Measurements from ENCODE around the gene RALGDS.

DNA sequence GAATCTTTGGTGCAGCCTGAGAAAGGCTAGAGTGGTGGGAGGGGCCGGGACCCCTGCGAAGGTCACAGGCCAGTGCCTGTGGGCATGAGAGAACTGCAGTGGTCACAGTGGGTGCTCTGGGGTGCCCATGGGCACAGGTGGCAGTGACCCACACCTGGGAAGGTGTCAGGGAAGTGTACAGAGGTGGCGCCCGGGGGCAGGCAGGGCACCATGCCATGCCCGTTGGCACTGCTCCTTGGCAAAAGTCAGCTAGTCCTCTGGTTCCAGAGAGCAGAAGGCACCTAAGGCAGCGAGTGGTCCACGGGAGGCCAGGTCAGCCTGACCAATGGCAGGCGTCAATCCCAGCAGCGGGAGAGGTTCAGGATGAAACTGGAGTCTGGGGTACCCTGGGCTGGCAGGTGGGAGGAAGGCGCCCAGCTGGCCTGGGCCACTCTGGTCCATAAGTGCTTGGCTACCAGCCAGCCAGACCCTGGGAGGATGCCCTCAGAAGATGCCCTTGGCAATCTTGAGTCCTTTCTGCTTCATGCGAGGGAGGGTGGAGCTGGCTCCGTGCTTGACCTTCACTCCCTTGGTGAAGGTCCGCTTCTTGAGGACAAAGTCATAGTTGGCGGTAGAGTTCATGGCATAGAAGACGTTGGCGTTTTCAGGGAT lies 22.8 kb downstream of the RALGDS start:
- TF ChIP-seq, protein P1, sequence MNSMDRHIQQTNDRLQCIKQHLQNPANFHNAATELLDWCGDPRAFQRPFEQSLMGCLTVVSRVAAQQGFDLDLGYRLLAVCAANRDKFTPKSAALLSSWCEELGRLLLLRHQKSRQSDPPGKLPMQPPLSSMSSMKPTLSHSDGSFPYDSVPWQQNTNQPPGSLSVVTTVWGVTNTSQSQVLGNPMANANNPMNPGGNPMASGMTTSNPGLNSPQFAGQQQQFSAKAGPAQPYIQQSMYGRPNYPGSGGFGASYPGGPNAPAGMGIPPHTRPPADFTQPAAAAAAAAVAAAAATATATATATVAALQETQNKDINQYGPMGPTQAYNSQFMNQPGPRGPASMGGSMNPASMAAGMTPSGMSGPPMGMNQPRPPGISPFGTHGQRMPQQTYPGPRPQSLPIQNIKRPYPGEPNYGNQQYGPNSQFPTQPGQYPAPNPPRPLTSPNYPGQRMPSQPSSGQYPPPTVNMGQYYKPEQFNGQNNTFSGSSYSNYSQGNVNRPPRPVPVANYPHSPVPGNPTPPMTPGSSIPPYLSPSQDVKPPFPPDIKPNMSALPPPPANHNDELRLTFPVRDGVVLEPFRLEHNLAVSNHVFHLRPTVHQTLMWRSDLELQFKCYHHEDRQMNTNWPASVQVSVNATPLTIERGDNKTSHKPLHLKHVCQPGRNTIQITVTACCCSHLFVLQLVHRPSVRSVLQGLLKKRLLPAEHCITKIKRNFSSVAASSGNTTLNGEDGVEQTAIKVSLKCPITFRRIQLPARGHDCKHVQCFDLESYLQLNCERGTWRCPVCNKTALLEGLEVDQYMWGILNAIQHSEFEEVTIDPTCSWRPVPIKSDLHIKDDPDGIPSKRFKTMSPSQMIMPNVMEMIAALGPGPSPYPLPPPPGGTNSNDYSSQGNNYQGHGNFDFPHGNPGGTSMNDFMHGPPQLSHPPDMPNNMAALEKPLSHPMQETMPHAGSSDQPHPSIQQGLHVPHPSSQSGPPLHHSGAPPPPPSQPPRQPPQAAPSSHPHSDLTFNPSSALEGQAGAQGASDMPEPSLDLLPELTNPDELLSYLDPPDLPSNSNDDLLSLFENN (IDR thresholded peaks at IDR 0.05; ENCODE audit: low read depth in 2 of 2, low read length in 2 of 2) = no peak
- TF ChIP-seq EP300 (IDR thresholded peaks at IDR 0.05; ENCODE audit: low read length) = no peak
